LHCN-M2 (cell line): Measurements from ENCODE around the gene ZNF322. TPM values are rescaled to one million over a fixed set of nuclear protein-coding genes. Genes with fewer than 3 reads are reported as not detected.

ENCODE experiments used
- DNase-seq: peaks from one replicate; pipeline ENCODE4 v3.0.0-alpha.2; 2012; ENCODE audit warnings: low read depth
- total RNA-seq: library from RNA; depleted of rRNA; stranded (reverse); fragments of >200 nt; gene quantifications from 2 replicates; pipeline ENCODE4 v1.2.3, GENCODE V29; 2014; rRNA removed

ZNF322 gene
- total RNA-seq, 1 experiment from 2014 or later: 18.1 TPM

DNA sequence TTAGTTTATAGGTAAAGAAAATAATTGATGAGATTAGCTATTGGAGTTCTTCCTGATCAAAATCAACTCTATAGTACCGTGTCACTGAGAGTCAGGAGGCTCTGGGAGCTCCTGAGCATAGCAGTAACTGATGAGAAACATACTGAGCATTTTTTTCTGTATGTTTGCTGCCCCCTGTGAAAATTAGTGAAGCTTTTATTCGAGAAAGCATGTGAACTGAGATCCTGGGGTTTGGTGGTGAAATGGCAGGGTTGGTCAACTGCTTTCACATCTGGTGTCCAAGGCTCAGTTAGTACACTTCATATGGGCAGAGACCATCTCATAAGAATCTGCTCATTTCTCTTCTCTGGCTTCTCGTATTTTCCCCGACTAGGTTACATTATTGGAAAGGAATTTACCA, 66.9 kb downstream of the ZNF322 start:
- no peak for DNase-seq

DNA sequence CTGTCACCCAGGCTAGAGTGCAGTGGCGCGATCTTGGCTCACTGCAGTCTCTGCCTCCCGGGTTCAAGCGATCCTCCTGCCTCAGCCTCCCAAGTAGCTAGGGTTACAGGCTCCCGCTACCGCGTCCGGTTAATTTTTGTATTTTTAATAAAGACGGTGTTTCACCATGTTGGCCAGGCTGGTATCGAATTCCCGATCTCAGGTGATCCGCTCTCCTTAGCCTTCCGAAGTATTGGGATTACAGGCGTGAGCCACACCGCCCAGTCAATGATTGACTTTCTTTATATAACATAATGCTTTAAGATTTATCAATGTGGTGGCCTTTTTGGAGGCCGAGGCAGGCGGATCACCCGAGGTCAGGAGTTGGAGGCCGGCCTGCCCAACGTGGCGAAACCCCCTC, 70.6 kb downstream of the ZNF322 start:
- no peak for DNase-seq

Other genes with a start within 250 kb of the ZNF322 start
- gene BTN3A3, start 219.2 kb downstream of the ZNF322 start, total RNA-seq: 9.8 and 12.2 TPM in 2 replicates
- gene BTN2A1, start 201.8 kb downstream of the ZNF322 start, total RNA-seq: 21.3 and 22.9 TPM in 2 replicates
- not detected in 2 replicates for gene BTN1A1, start 159.4 kb downstream of the ZNF322 start, total RNA-seq
- 72.8 and 96.6 TPM in 2 replicates for gene HMGN4, start 121.4 kb downstream of the ZNF322 start, total RNA-seq
- 16.7 and 20.6 TPM in 2 replicates for gene ABT1, start 62.8 kb downstream of the ZNF322 start, total RNA-seq